Tongue (tissue), 2 donors: ENCODE results near the gene MXD1. TPM values are rescaled to one million over a fixed set of nuclear protein-coding genes. Genes with fewer than 3 reads are reported as not detected.
A peak's percentile ranks its signal among the peaks of the same experiment; 100 is the strongest.
"Not testable (repeated sequence)": the region's sequence is repeated elsewhere in the genome, so short reads cannot be mapped to it uniquely, and the experiment has no call there.

ENCODE experiments used
- DNase-seq: peaks from one replicate; pipeline ENCODE4 v3.0.0-alpha.2; 2015
- total RNA-seq: library from RNA; depleted of rRNA; stranded (reverse); fragments of >200 nt; gene quantifications from one replicate; pipeline ENCODE4 v1.2.3, GENCODE V29; 2014

The MXD1 gene
- total RNA-seq, 1 donor from 2014 or later: 21.8 TPM

GRCh38 chr2:69933839-69934613 lies 19.1 kb downstream of the MXD1 start:
- DNase-seq: no peak

GRCh38 chr2:69934614-69934908 lies 19.7 kb downstream of the MXD1 start:
- DNase-seq: no peak

DNA sequence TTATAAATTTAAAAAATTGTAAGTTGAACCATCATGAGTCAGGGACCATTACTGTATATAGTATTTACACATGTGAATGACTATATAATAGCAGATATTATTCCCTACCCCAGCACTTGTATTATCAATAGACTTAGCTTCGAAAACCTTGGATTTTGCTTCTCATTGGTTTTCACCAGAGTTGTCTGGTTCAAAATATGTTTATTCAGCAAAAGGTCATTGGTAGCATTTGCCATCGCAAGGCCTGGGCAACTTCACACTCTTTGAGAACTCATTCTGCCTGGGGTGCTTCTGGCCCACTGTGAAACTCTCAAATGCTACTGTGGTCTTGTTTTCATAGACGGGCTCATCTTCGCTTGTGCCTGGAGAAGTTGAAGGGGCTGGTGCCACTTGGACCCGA lies 20.1 kb downstream of the MXD1 start:
- no peak for DNase-seq

- DNase-seq: no peak
Observed at GRCh38 chr2:69936906-69937305, 22.0 kb downstream of the MXD1 start.

DNA sequence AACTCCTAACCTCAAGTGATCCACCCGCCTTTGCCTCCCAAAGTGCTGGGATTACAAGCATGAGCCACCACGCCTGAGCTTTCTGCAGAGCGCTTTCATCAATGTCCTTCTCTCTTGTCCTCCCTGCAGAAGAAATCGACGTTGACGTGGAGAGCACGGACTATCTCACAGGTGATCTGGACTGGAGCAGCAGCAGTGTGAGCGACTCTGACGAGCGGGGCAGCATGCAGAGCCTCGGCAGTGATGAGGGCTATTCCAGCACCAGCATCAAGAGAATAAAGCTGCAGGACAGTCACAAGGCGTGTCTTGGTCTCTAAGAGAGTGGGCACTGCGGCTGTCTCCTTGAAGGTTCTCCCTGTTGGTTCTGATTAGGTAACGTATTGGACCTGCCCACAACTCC lies 23.1 kb downstream of the MXD1 start:
- no peak for DNase-seq

DNA sequence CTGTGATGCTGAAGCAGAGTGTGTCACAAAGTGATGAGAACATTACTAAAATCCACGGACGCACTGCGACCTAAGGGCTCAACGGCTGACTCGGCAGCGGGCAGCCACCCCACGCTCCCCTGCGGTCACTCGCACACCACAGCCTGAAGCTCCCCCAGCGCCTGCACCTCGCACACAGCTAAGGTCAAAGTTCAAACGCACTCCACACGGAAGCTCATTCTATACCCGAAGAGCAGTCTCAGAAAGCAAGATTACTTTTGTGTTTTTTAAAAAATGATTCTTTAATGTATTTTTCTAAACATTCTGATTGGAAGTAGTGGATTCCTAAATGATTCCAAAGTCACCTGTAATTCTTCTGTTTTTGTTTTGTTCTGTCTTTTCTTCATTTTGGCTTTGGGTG lies 24.8 kb downstream of the MXD1 start:
- no peak for DNase-seq

GRCh38 chr2:69940691-69941090 lies 25.8 kb downstream of the MXD1 start:
- no peak for DNase-seq

- no peak for DNase-seq
Observed at GRCh38 chr2:69943000-69943842, 28.3 kb downstream of the MXD1 start.

- no peak for DNase-seq
Observed at GRCh38 chr2:69943843-69944525, 29.1 kb downstream of the MXD1 start.

DNA sequence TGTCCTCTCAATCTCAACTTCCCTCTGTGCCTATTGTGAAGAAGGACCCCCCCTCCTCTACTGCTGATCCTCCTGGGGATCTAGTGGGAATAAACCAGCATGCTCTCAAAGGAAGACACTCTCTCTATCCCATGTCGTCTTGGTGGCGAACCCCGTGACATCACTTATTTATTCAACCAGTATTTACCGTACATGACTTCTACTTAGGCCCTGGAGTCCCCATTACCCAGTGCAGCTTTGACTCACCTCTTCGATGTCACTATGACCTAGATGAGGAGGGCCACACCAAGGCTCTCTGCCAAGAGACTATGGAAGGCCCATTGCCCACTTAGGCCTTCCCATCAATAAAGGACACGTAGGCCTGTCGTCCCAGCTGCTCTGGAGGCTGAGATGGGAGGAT lies 29.8 kb downstream of the MXD1 start:
- no peak for DNase-seq

DNA sequence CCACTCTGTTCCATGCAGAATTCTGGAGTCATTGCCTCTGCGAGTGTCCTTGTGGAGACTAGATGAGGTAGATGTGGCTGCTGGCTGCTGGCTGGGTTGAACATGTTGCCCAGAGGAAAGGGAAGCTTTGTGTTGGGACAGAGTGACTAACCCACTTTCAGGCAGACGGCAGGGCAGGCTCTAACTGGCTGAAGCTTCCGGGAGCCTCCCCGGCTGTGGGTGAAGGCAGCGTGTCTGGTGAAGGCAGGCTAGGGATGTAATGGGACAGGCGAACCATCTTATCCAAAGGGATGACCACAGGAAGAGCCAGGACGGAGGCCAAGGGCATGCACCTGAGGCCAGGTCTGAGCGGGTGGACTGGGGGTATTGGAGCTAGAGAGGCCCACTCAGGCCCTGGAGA lies 30.5 kb downstream of the MXD1 start:
- DNase-seq: no peak

- no peak for DNase-seq
Observed at GRCh38 chr2:69945941-69946340, 31.0 kb downstream of the MXD1 start.

DNA sequence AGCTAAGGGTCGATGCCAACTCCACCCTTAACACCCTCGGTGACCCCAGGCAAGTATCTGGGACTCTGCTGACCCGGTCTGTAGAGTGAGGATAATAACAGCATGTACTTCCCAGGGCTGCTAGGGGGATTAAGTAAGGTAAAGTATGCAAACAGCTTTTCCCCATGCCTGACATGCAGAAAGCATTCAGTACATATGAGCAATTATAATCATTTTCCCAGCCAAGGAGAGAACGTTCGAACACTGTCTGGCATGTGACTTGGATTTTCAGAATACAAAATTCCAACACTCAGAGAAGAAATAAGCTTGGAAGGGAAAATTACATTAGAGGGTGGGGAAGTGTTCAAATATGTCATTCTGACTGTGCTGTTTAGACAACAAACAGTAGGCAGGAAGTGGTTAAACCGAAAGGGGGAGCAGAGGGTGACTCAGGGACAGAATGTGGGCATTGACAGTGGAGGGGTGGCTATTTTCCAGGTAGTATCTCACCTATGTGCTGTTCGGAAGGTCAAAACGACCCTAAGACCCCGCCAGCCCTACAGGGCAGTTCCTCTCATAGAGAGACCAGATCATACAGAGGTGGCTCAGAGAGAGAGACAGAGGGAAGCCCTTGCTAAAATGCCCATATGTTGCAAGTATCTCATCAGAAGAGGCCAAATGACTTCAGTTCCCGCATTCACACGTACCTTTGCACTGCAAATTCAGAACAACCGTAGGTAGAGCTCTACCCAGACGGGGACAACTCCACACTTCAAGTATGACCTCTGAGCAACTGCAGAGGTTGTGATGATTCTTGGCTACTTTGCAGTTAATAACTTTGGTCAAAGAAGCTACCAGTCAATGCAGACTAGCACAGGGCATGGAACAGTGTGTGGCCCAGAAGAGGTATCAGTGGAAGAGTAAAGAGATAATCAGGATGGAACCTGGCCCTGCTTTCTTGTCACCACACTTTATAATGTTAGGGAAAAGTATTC lies 31.7 kb downstream of the MXD1 start:
- peak; percentile 26 for DNase-seq

DNA sequence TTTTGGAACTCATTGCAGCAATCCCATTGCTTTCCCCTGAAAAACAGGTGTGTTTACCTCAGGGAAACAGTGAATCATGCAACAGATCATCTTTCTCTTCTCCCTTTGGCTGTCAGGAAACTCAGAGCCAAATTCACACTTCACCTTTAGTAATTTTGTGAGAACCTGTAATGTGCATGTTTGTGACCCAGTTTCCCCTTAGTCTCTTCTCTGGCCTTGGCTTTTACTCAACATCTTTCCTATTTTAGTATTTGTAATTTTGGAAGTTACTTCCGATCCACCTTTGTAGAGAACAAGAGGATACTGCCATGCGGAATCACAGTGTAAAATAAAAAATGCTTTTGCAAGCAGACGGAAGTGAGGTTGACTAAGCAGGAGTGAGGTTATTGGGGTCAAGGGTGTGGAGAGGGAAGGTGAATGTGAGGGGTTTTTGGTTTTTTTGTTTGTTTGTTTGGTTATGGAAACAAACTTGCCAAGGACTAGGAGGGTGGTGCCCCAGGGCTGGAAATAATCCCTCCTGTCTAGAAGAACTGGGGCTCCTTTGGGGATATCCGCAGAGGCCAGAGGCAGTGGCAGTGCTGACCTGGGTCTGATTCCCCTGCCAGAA lies 32.5 kb downstream of the MXD1 start:
- no peak for DNase-seq

GRCh38 chr2:69948032-69948962 lies 33.4 kb downstream of the MXD1 start:
- peak; percentile 5 for DNase-seq

DNA sequence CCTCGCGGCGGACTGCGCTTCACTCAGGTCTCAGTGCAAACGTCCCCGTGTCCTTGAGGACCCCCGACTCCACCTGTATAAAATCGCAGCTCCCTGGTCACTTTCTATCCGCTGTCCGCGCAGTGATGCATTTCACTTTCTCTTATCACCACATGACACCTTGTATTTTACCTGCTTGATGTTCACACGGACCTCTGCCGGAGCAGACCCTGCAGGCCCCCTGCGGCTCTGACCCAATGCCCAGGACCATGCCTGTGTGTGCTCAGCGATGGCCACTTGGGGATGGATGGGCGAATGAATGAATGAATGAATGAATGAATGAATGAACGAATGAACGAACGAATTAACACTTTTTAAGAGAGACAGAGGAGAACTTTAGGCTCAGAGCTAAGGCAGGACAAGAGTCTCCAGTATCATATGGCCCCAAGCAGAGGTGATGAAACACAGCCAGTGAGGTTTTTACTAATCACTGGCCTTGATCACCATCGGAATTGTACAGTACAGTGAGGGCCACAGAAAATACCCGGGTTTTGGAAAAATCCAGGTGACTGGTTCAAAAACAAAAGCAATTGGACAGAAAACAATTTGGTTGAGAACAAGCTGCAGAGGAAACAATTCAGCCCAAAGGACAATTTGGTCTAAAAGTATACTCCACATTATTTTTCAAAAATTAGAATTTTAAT lies 34.2 kb downstream of the MXD1 start:
- no peak for DNase-seq

- DNase-seq: no peak
Observed at GRCh38 chr2:69950241-69950640, 35.3 kb downstream of the MXD1 start.

GRCh38 chr2:69950671-69951070 lies 35.8 kb downstream of the MXD1 start:
- not testable (repeated sequence) for DNase-seq

GRCh38 chr2:69952336-69953115 lies 37.6 kb downstream of the MXD1 start:
- no peak for DNase-seq
